Vagina (tissue), 2 donors: ENCODE results near the gene SAMD4A.

Experiments
- CTCF ChIP-seq, 3 experiments: fragments of 450-650 bp in 2 of 3; fragments of 200-600 bp in 1 of 3; sonication (generic) in 1 of 3; IDR thresholded peaks; one replicate each; pipeline ENCODE4 v1.5.1; 2017 to 2019; ENCODE audit warnings: antibody characterized with exemption in 3 of 3, mild to moderate bottlenecking in 2 of 3, moderate library complexity in 2 of 3
- POLR2AphosphoS5 ChIP-seq, 2 donors: sonication (generic); formaldehyde crosslinking; IDR thresholded peaks; one replicate each; pipeline ENCODE4 v1.9.0; 2017; ENCODE audit warnings: antibody characterized with exemption in 2 of 2, mild to moderate bottlenecking in 2 of 2, low read depth in 1 of 2; ENCODE audit not compliant: insufficient read depth in 1 of 2

DNA sequence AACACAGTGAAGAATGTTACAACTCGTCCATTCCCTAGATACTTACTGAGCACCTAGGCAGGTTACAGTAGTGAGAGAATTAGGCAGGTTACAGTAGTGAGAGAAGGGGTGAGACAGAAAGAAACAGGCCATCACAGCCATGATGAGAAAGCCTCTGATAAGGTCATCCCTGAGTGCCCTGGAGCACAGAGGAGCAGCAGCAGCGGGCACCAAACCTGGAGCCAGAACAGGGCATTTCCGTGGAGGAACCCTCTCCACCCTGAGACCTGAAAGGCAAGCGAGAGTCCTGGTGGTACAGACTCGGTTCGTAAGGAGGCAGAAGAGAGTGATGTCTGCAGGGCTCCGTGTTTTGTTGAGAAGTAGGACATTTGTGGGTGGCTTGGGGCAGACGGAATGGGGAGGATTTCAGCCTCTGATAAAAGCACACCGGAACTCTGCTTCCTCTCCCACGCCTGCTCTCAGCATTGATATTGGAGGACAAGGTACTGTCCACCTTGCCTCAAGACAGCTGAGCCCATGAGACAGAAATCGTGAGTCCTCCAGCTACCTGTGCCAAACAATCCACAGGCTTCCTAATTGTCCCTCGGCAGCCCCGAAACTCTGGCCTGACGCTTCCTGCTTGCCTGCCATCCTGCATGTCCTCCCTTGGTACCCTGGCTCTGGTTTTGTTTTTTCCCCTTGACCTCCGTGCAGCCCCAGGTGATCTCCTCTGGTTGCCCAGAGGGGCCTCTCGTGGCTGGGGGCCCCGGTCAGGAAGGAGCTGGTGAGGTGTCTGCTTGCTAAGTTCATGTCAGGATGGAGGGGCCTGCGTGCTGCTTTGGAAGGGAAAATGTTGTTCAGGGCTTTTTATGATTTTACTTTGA is 199.6 kb downstream of the SAMD4A start:
- TF ChIP-seq CTCF (IDR thresholded peaks at IDR 0.05) (no peak), POLR2AphosphoS5 (IDR thresholded peaks at IDR 0.05; ENCODE audit: insufficient read depth in 1 of 2, low read depth in 1 of 2) (no peak)
